ENCODE results near the gene SLC22A31.
"Not testable (repeated sequence)": the region's sequence is repeated elsewhere in the genome, so short reads cannot be mapped to it uniquely, and the experiment has no call there.

Gene SLC22A31

GRCh38 chr16:89195521-89196171 is 4.7 kb downstream of the SLC22A31 start:
- intact Hi-C loops (cut with DNase I), result no loop called here
- DNase-seq, result no peak

- DNase-seq, result peak in 1 of 42 donors; percentile 2
- intact Hi-C loops (cut with DNase I), result no loop called here
Measured at GRCh38 chr16:89194340-89195311, 5.7 kb downstream of the SLC22A31 start.

DNA sequence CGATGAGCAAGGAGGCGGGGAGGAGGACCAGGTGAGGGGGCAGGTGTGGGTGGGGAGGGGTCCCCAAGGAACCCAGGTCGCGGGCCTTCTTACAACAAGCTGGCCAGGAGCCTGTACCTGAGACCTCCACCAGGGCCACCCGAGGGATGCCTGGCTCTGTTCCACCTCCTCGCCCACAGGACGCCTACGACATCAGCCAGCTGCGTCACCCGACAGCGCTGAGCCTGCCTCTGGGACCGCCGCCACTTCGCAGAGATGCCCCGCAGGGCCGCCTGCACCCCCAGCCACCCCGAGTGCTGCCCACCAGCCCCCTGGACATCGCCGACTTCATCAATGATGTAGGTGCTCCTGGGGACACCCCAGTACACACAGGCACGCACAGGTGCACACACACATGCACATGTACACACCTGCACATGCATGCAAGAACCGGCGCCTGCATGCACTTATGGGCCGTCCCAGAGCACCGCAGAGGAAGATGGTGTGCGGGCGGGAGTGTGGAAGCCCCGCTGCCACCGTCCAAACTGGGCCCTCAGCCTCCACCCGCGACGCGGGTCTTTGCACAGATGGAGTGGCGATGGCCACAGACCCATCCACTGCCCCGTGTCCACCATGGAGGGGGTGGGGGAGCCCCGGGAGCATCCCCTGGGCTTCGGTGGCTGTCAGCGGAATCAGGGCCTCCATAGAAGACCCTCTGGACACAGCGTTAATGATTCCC is 6.6 kb downstream of the SLC22A31 start:
- DNase-seq, result peak in 11 of 42 donors; percentile 27 to 59 (median 46)
- intact Hi-C loops (cut with DNase I), result no loop called here

DNA sequence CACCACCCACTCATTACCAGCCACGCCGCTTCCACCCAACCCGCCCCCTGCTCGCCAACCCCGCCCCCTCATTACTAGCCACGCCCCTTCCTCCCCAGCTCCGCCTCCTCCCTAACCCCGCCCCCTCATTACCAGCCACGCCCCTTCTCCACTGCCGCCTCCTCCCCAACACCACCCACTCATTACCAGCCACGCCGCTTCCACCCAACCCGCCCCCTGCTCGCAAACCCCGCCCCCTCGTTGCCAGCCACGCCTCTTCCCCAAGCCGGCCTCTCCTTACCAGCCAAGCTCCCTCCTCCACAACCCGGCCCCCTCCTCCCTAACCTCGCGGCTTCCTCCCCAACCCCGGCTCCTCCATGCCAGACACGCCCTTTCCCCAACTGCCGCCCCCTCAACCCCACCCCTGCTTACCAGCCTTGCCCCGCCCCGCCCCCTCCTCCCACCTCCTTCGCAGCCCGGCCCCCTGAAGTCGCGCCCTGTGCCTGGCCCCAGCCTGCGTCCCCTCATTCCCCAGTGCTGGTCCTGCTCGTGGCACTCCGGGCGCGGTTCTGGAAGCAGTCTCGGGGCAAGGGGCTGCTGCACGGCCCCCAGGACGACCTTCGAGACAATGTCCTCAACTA is 7.3 kb downstream of the SLC22A31 start:
- intact Hi-C loops (cut with DNase I), result no loop called here
- peak in 7 of 42 donors; percentile 22 to 58 (median 36) for DNase-seq

DNA sequence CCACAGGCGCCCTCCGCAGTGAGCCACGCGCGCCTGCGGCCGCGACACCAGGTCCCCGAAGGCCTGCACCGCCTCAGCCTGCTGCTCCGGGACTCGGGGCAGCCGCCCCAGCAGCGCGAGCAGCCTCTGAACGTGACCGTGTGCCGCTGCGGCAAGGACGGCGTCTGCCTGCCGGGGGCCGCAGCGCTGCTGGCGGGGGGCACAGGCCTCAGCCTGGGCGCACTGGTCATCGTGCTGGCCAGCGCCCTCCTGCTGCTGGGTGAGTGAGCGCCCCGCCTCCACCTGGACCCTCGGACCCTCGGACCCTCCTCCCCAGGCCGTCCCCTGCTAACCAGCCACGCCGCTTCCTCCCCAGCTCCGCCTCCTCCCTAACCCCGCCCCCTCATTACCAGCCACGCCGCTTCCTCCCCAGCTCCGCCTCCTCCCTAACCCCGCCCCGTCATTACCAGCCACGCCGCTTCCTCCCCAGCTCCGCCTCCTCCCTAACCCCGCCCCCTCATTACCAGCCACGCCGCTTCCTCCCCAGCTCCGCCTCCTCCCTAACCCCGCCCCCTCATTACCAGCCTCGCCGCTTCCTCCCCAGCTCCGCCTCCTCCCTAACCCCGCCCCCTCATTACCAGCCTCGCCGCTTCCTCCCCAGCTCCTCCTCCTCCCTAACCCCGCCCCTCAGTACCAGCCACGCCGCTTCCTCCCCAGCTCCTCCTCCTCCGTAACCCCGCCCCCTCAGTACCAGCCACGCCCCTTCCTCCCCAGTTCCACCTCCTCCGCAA is 8.0 kb downstream of the SLC22A31 start:
- DNase-seq, result peak in 8 of 42 donors; percentile 15 to 43 (median 30)
- intact Hi-C loops (cut with DNase I), result not testable (repeated sequence)

GRCh38 chr16:89191901-89192185 is 8.5 kb downstream of the SLC22A31 start:
- intact Hi-C loops (cut with DNase I), result no loop called here
- no peak for DNase-seq

DNA sequence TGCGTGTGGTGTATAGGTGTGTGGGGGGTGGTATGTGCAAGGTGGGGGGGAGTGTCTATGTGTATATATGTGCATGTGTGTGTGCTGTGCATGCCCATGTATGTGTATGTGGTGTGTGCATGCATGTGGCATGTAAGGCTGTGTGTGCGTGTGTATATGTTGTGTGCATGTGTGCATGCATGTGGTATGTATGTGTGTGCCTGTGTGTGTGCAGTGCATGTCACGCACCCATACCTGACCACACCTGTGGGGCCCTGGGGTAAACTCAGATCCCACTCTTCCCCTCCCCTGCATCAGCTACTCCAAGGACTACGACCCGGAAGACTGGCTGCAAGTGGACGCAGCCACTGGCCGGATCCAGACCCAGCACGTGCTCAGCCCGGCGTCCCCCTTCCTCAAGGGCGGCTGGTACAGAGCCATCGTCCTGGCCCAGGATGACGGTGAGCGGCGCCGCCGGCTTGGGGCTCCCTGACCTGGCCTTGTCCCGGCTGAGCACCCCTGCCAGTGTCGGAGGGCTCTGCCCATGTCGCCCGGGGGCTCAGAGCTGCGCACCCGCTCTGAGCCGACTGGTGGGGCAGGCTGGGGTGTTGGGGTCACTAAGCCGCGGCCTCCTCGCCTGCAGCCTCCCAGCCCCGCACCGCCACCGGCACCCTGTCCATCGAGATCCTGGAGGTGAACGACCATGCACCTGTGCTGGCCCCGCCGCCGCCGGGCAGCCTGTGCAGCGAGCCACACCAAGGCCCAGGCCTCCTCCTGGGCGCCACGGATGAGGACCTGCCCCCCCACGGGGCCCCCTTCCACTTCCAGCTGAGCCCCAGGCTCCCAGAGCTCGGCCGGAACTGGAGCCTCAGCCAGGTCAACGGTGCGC is 9.1 kb downstream of the SLC22A31 start:
- DNase-seq, result no peak
- intact Hi-C loops (cut with DNase I), result no loop called here

DNA sequence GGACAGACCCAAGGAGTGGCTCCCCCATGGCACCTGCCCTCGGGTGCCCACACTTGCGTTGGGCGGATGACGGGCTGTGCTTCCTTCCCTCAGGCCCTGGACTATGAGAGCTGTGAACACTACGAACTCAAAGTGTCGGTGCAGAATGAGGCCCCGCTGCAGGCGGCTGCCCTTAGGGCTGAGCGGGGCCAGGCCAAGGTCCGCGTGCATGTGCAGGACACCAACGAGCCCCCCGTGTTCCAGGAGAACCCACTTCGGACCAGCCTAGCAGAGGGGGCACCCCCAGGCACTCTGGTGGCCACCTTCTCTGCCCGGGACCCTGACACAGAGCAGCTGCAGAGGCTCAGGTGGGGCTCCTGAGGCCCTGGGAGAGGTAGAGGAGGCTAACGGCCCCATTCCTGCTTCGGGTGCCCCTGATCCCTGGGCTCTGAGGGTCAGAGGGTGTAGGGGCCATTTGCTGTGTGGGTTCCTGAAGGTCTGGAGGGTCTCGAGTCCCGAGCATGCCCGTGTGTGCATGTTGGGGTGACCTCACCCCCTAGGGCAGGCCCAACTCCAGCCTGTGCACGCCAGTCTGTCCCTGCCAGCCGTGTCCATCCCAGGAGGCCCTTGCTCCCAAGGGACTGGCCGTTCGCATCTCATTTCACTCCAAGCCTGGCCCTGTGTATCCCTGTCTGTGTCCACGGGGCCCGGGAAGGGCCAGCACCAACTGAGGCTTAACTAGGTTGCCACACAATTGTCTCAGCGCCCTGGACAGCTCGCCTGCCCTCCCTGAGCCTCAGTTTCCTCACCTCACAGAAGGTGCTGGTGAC is 10.0 kb downstream of the SLC22A31 start:
- intact Hi-C loops (cut with DNase I), result no loop called here
- DNase-seq, result no peak

DNA sequence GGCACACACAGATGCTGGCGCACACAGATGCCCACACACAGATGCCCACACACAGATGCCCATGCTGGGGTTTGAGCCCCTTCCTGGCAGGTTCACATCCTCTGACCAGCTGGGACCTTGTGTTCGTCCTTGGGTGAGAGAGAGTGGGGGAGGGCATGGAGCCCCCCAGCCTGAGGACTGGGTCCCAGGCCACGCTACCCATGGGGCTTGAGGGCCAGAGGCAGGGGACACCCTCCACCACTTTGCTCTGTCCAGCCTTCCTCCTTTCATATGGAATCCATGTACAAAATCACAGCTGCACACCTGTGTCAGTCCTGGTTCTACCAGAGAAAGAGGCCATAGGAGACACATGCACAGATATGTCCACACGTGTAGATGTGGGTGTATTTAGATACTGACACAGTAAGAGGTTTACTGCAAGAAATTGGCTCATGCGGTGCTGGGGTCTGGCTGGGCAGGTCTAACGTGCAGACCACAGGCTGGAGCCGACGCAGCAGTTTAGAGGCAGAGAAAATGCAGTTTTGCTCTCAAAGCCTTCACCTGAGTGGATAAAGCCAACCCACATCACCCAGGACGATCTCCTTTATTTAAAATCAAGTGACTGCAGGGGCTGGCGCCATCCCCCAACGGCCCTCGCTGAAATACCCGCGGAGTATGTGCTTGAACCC is 10.8 kb downstream of the SLC22A31 start:
- intact Hi-C loops (cut with DNase I), result no loop called here
- no peak for DNase-seq

- intact Hi-C loops (cut with DNase I), result not testable (repeated sequence)
Measured at GRCh38 chr16:89188471-89189357, 11.6 kb downstream of the SLC22A31 start.

GRCh38 chr16:89187770-89188392 is 12.5 kb downstream of the SLC22A31 start:
- DNase-seq, result no peak
- intact Hi-C loops (cut with DNase I), result no loop called here

More at GRCh38 chr16:89188471-89189357, 11.6 kb downstream of the SLC22A31 start:
- DNase-seq, result not testable (repeated sequence)

GRCh38 chr16:89187032-89187769 is 13.1 kb downstream of the SLC22A31 start:
- intact Hi-C loops (cut with DNase I), result no loop called here

DNA sequence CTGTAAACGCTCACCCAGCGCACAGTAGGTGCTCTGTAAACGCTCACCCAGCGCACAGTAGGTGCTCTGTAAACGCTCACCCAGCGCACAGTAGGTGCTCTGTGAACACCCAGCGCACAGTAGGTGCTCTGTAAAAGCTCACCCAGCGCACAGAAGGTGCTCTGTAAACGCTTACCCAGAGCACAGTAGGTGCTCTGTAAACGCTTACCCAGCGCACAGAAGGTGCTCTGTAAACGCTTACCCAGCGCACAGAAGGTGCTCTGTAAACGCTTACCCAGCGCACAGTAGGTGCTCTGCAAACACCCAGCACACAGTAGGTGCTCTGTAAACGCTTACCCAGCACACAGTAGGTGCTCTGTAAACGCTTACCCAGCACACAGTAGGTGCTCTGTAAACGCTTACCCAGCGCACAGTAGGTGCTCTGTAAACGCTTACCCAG is 13.7 kb downstream of the SLC22A31 start:
- DNase-seq; intact Hi-C loops (cut with DNase I): not testable (repeated sequence)

More at GRCh38 chr16:89187032-89187769, 13.1 kb downstream of the SLC22A31 start:
- DNase-seq, result no peak
